HepG2 (cell line): ENCODE results near the gene SMAD6. TPM values are rescaled to one million over a fixed set of nuclear protein-coding genes. Genes with fewer than 3 reads are reported as not detected.

ENCODE experiments used
- ATAC-seq: fragments of 200-7000 bp; cut with Tn5 transposase; 3 replicates; pipeline ENCODE4 v1.9.1; 2020; ENCODE audit warnings: mild to moderate bottlenecking, moderate library complexity
- BruUV-seq: library from RNA; stranded (reverse); fragments of 400-500 nt; replicated peaks from 2 replicates; lab custom pipeline; 2021; lab: Mats Ljungman, UMichigan
- CTCF ChIA-PET: fragments of 300-600 bp; formaldehyde crosslinking; extraction: SDS; loops from one replicate; lab custom pipeline; 2021; ENCODE audit warnings: low total read pairs, inconsistent platforms, low intra/inter-chr PET ratio; lab: Yijun Ruan, JAX
- POLR2A ChIA-PET: fragments of 350-600 bp; sonication (Branson Sonifier 250); formaldehyde crosslinking; loops from one replicate; lab custom pipeline; 2020; ENCODE audit warnings: antibody characterized with exemption, inconsistent platforms; lab: Yijun Ruan, JAX
- DNase-seq: peaks from one replicate; pipeline ENCODE4 v3.0.0-alpha.2; 2015; ENCODE audit warnings: low spot score
- FAIRE-seq: peaks from 3 replicates; lab custom pipeline; 2011; peaks lifted over from hg19 to GRCh38; lab: Jason Lieb, UNC
- H2AFZ ChIP-seq: one replicate; pipeline ENCODE4 v1.6.1; 2011; ENCODE audit warnings: low read length, inconsistent platforms
- H3K27ac ChIP-seq: fragments of 300-600 bp; 3 replicates; pipeline ENCODE4 v1.8.0; 2011; ENCODE audit warnings: mixed run types, mild to moderate bottlenecking, mixed read lengths, low read length, inconsistent platforms; ENCODE audit not compliant: insufficient read depth; ENCODE audit errors: extremely low read length
- H3K27me3 ChIP-seq, 2 experiments: fragments of 200-600 bp in 1 of 2; 2 replicates in 1 of 2; 3 replicates in 1 of 2; pipeline versions ENCODE4 v1.6.0 to v1.8.0; 2011; ENCODE audit warnings: low read length in 2 of 2, mild to moderate bottlenecking in 2 of 2, moderate library complexity in 2 of 2, inconsistent platforms in 1 of 2; ENCODE audit not compliant: insufficient read depth in 2 of 2, control insufficient read depth in 1 of 2
- H3K36me3 ChIP-seq, 2 experiments: fragments of 200-600 bp in 1 of 2; replicated peaks in 1 of 2; 2 replicates in 1 of 2; 3 replicates in 1 of 2; pipeline versions ENCODE4 v1.5.1 to v1.8.0; 2011; ENCODE audit warnings: low read length in 2 of 2, inconsistent platforms in 1 of 2; ENCODE audit not compliant: insufficient read depth in 2 of 2, control insufficient read depth in 1 of 2
- H3K4me1 ChIP-seq: 2 replicates; pipeline ENCODE4 v1.5.1; 2012; ENCODE audit warnings: low read length, inconsistent platforms; ENCODE audit not compliant: insufficient read depth
- H3K4me2 ChIP-seq: 2 replicates; pipeline ENCODE4 v1.6.0; 2011; ENCODE audit warnings: low read depth, low read length, inconsistent platforms
- H3K4me3 ChIP-seq, 3 experiments: fragments of 200-600 bp in 1 of 3; sonication (generic), shearing (Covaris generic) in 1 of 3; replicated peaks in 1 of 3; 2 replicates each; pipeline ENCODE4 v1.5.1; 2011 to 2016; ENCODE audit warnings: low read length in 3 of 3, inconsistent platforms in 2 of 3, low read depth in 2 of 3, mild to moderate bottlenecking in 2 of 3, control low read depth in 1 of 3, mixed read lengths in 1 of 3; ENCODE audit not compliant: insufficient read depth in 1 of 3
- H3K79me2 ChIP-seq: one replicate; pipeline ENCODE4 v1.6.1; 2011; ENCODE audit warnings: low read length, inconsistent platforms; ENCODE audit not compliant: insufficient read depth
- H3K9ac ChIP-seq: 2 replicates; pipeline ENCODE4 v1.6.0; 2011; ENCODE audit warnings: mild to moderate bottlenecking, low read depth, low read length, inconsistent platforms; ENCODE audit not compliant: insufficient read depth
- H3K9me3 ChIP-seq: 2 replicates; pipeline ENCODE4 v1.5.1; 2012; ENCODE audit warnings: mild to moderate bottlenecking, low read length
- H4K20me1 ChIP-seq: 2 replicates; pipeline ENCODE4 v1.6.0; 2011; ENCODE audit warnings: inconsistent platforms, mild to moderate bottlenecking, low read length, moderate library complexity; ENCODE audit not compliant: insufficient read depth
- CHD4 ChIP-seq: fragments of 200-600 bp; sonication (generic); IDR thresholded peaks from 2 replicates; pipeline ENCODE4 v1.7.0; 2017; ENCODE audit warnings: mild to moderate bottlenecking, low read length, borderline replicate concordance
- HES4 ChIP-seq: sonication (generic); formaldehyde crosslinking; IDR thresholded peaks from 2 replicates; pipeline ENCODE4 v1.9.0; 2021; ENCODE audit warnings: mild to moderate bottlenecking, missing genetic modification reagents, borderline replicate concordance
- ISL2 ChIP-seq: sonication (generic); formaldehyde crosslinking; IDR thresholded peaks from 2 replicates; pipeline ENCODE4 v1.5.0; 2020; ENCODE audit warnings: missing genetic modification reagents
- MATR3 ChIP-seq: sonication (generic); formaldehyde crosslinking; IDR thresholded peaks from 2 replicates; pipeline ENCODE4 v1.4.0; 2020; ENCODE audit warnings: missing genetic modification reagents
- NONO ChIP-seq, 2 experiments: fragments of 450-650 bp in 1 of 2; sonication (generic) in 1 of 2; formaldehyde crosslinking in 1 of 2; IDR thresholded peaks in 1 of 2; conservative IDR thresholded peaks in 1 of 2; 2 replicates each; pipeline versions ENCODE4 v1.6.1 to v1.8.0; 2017 to 2022; ENCODE audit warnings: mild to moderate bottlenecking in 1 of 2, missing genetic modification reagents in 1 of 2, moderate library complexity in 1 of 2
- POLR2A ChIP-seq, 2 experiments: IDR thresholded peaks; 2 replicates each; pipeline ENCODE4 v1.6.1; 2011; ENCODE audit warnings: low read depth in 2 of 2, low read length in 2 of 2, mild to moderate bottlenecking in 1 of 2, moderate library complexity in 1 of 2; ENCODE audit not compliant: insufficient read depth in 1 of 2
- RARG ChIP-seq: sonication (generic); formaldehyde crosslinking; IDR thresholded peaks from 2 replicates; pipeline ENCODE4 v1.4.0; 2020; ENCODE audit warnings: low read depth, mild to moderate bottlenecking, missing genetic modification reagents
- RXRA ChIP-seq: sonication (generic); formaldehyde crosslinking; IDR thresholded peaks from 2 replicates; pipeline ENCODE4 v1.5.1; 2020; ENCODE audit warnings: missing genetic modification reagents
- SIN3A ChIP-seq: IDR thresholded peaks from 2 replicates; pipeline ENCODE4 v1.6.1; 2011; ENCODE audit warnings: low read depth, mild to moderate bottlenecking, control low read depth, low read length, borderline replicate concordance
- ZNF264 ChIP-seq: sonication (generic); formaldehyde crosslinking; IDR thresholded peaks from 2 replicates; pipeline ENCODE4 v1.4.0; 2020; ENCODE audit warnings: missing genetic modification reagents
- ZNF34 ChIP-seq: sonication (generic); formaldehyde crosslinking; IDR thresholded peaks from 2 replicates; pipeline ENCODE4 v1.4.0; 2020; ENCODE audit warnings: mild to moderate bottlenecking, missing genetic modification reagents, borderline replicate concordance
- ZNF589 ChIP-seq: sonication (generic); formaldehyde crosslinking; conservative IDR thresholded peaks from 2 replicates; pipeline ENCODE4 v1.8.0; 2022; ENCODE audit warnings: mild to moderate bottlenecking, moderate library complexity, missing genetic modification reagents
- ZNF839 ChIP-seq: sonication (generic); formaldehyde crosslinking; IDR thresholded peaks from 2 replicates; pipeline ENCODE4 v1.4.0; 2020; ENCODE audit warnings: missing genetic modification reagents, mild to moderate bottlenecking, borderline replicate concordance
- WGBS: methylation state at CpG from one replicate; pipeline ENCODE4 v1.1.6; 2017; ENCODE audit warnings: low lambda C conversion rate; 5-methylcytosine and 5-hydroxymethylcytosine counted together
- in situ Hi-C: cut with HindIII; loops from 2 replicates; pipeline ENCODE4 v1.10.0; 2017; ENCODE audit warnings: low pct_unique_long_range_greater_than_20kb; ENCODE audit not compliant: extremely low pct_ligation_motif_present
- intact Hi-C: fragments of 100-400 bp; cut with micrococcal nuclease; formaldehyde crosslinking; loops from one replicate; pipeline ENCODE4 v1.10.0; 2022; ENCODE audit not compliant: unreplicated experiment
- polyA plus RNA-seq, 8 experiments: library from polyadenylated mRNA; depleted of rRNA in 3 of 8; stranded (reverse) in 7 of 8; unstranded in 1 of 8; fragments of >200 nt; fragmentation: Illumina TruSeq in 4 of 8; extraction: Trizol in 4 of 8; gene quantifications; 2 replicates each; pipeline versions ENCODE4 v1.2.1 to v1.2.3, GENCODE V29; 2011 to 2016; ENCODE audit warnings: low read depth in 4 of 8, missing spikeins in 1 of 8, mixed read lengths in 1 of 8; ENCODE audit not compliant: insufficient read depth in 1 of 8
- total RNA-seq, 5 experiments: library from RNA; depleted of rRNA; stranded (reverse); fragments of >200 nt; fragmentation: Illumina TruSeq; extraction: Trizol; gene quantifications; 2 replicates each; pipeline ENCODE4 v1.2.3, GENCODE V29; 2016; ENCODE audit warnings: low read depth in 1 of 5
- TF ChIP-seq, protein P1 (sequence below): sonication (generic); formaldehyde crosslinking; IDR thresholded peaks from 2 replicates; pipeline ENCODE4 v1.4.0; 2020; ENCODE audit warnings: missing genetic modification reagents, borderline replicate concordance

SMAD6 gene
- total and polyA plus RNA-seq, 2 of the 13 experiments (the other 11 are each of a cell fraction or from before 2014, with no cell fraction given): 3.3 to 4.4 TPM

DNA sequence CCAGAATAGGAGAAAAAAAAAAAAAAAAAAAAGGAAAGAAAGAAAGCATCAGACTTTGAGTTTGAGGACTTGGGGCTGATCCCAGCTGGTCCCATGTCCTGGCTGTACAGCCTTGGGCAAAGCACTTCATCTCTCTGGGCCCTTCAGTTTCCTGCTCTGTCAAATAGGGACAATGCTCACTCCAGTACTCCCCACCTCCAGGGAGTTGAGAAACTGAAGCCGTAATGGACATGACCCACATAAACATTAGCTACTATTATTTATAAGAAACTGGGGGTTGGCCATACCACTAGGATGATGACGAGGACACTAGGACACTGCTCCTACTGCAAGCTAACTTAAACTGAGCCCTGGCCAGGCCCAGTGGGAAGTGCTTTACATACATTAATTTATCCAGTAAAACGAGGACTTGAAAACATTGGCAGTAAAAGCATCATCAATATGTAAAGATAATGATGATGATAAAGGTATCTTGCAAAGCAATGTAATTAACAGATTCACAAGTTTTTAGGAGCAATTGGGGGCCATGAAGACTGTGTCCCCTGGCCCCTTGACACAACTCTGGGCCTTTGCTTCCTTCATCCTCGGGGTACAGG, 22.9 kb upstream of the SMAD6 start:
- no peaks in the 10 kb centered on the region for H3K27me3 ChIP-seq
- H2AFZ ChIP-seq: no peak overlapping the region
- CTCF ChIA-PET: no interaction called here
- WGBS: 41% methylated on average over 4 of the region's 4 CpGs
- H3K4me1 ChIP-seq: peaks cover 35% of the 10 kb centered on the region
- no peaks in the 10 kb centered on the region for H4K20me1 ChIP-seq
- H3K27ac ChIP-seq: peak overlapping the region; percentile 19
- in situ Hi-C loops: no loop called here
- TF ChIP-seq SIN3A (peak; percentile 16; the same call in 1 of the 2 replicates), ZNF264 (no peak), ZNF589 (CRISPR knock-in tag) (no peak), CHD4 (no peak), POLR2A (IDR thresholded peaks at IDR 0.05; ENCODE audit: insufficient read depth in 1 of 2, low read depth in 2 of 2, low read length in 2 of 2) (no peak), HES4 (CRISPR knock-in tag) (no peak)
- TF ChIP-seq, all 625 proteins: peak for 1
- Histone ChIP-seq H3K4me3 (peak overlapping the region in 1 of 3 experiments; percentile 38; a peak in 2 of 6 replicates), H3K36me3 (no peaks in the 10 kb centered on the region), H3K9ac (no peak overlapping the region; the same call in 1 of the 2 replicates), H3K4me2 (peak overlapping the region; percentile 63), H3K79me2 (no peaks in the 10 kb centered on the region), H3K9me3 (peaks cover 8% of the 10 kb centered on the region; the same call in 1 of the 2 replicates)
- POLR2A ChIA-PET: no interaction called here
- no peak for DNase-seq
- ATAC-seq: peak; percentile 18; the same call in 2 of the 3 replicates
- intact Hi-C loops: loop anchor here (2.0 kb wide), 1 partner anchor 20 kb away; no protein-coding TSS in a partner anchor
- no TSS peak for BruUV-seq
- FAIRE-seq: no peak

GRCh38 chr15:66679657-66680108, 22.4 kb upstream of the SMAD6 start:
- peak overlapping the region; percentile 19 for H3K27ac ChIP-seq
- BruUV-seq: no TSS peak
- intact Hi-C loops (loop anchor here (2.0 kb wide), 1 partner anchor 19 kb away; no protein-coding TSS in a partner anchor), in situ Hi-C loops (no loop called here)
- H4K20me1 ChIP-seq: no peaks in the 10 kb centered on the region
- H3K4me2 ChIP-seq: peak overlapping the region; percentile 63
- peaks cover 35% of the 10 kb centered on the region for H3K4me1 ChIP-seq
- WGBS: 0% methylated on average over 5 of the region's 10 CpGs
- no peaks in the 10 kb centered on the region for H3K79me2 ChIP-seq
- CTCF ChIA-PET: no interaction called here
- H3K4me3 ChIP-seq: peak overlapping the region in 1 of 3 experiments; percentile 38; a peak in 2 of 6 replicates
- DNase-seq: peak; percentile 89
- H3K27me3 ChIP-seq: no peaks in the 10 kb centered on the region
- H3K9me3 ChIP-seq: peaks cover 8% of the 10 kb centered on the region; the same call in 1 of the 2 replicates
- POLR2A ChIA-PET: no interaction called here
- H3K36me3 ChIP-seq: no peaks in the 10 kb centered on the region
- no peak overlapping the region for H2AFZ ChIP-seq
- peak; percentile 99 for ATAC-seq
- H3K9ac ChIP-seq: no peak overlapping the region; the same call in 1 of the 2 replicates
- FAIRE-seq: peak; percentile 83
- TF ChIP-seq NONO (IDR thresholded peaks at IDR 0.05) (no peak), NONO (CRISPR knock-in tag; conservative IDR thresholded peaks at IDR 0.05) (0 out of 2 replicates have a peak, but pooled peaks have one; percentile 34), RXRA (CRISPR knock-in tag) (peak; percentile 32; the same call in 1 of the 2 replicates), ZNF34 (no peak), MATR3 (CRISPR knock-in tag) (no peak), RARG (no peak), ISL2 (peak; percentile 24; the same call in 1 of the 2 replicates), ZNF839 (CRISPR knock-in tag) (no peak)
- TF ChIP-seq, protein P1, sequence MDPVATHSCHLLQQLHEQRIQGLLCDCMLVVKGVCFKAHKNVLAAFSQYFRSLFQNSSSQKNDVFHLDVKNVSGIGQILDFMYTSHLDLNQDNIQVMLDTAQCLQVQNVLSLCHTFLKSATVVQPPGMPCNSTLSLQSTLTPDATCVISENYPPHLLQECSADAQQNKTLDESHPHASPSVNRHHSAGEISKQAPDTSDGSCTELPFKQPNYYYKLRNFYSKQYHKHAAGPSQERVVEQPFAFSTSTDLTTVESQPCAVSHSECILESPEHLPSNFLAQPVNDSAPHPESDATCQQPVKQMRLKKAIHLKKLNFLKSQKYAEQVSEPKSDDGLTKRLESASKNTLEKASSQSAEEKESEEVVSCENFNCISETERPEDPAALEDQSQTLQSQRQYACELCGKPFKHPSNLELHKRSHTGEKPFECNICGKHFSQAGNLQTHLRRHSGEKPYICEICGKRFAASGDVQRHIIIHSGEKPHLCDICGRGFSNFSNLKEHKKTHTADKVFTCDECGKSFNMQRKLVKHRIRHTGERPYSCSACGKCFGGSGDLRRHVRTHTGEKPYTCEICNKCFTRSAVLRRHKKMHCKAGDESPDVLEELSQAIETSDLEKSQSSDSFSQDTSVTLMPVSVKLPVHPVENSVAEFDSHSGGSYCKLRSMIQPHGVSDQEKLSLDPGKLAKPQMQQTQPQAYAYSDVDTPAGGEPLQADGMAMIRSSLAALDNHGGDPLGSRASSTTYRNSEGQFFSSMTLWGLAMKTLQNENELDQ: no peak
